Measurements from ENCODE around the gene PAQR7.

The PAQR7 gene

DNA sequence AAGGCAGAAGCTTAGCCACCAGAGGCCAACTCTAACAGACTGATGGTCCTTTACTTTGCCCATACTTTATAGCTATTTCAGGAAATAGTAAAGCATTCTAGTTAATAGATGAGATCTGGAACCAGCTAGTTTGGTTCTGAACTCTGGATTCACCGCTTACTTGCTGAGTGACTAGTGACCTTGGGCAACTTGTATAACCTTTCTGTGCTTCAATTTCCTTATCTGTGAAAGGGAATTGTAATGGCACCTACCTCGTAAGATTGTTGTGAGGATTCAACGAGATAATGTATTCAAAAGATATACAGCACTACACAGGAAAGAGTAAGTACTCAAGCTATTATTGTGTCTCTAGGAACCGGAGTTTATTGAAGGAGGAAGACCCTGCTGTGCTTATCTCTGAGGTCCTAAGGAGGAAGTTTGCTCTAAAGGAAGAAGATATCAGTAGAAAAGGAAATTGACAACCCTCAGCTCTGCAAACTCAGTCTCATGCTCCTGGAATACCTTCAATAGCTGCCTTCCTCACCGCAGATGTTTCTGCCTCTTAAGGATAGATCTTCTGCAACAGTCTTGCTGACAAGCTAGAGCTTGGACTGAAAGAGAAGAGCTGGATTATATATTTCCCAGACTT is 43.8 kb downstream of the PAQR7 start:
- H3K4me3 ChIP-seq (ENCODE audit: low read depth, low read length): no peak overlapping the region
- TF ChIP-seq, protein P1, sequence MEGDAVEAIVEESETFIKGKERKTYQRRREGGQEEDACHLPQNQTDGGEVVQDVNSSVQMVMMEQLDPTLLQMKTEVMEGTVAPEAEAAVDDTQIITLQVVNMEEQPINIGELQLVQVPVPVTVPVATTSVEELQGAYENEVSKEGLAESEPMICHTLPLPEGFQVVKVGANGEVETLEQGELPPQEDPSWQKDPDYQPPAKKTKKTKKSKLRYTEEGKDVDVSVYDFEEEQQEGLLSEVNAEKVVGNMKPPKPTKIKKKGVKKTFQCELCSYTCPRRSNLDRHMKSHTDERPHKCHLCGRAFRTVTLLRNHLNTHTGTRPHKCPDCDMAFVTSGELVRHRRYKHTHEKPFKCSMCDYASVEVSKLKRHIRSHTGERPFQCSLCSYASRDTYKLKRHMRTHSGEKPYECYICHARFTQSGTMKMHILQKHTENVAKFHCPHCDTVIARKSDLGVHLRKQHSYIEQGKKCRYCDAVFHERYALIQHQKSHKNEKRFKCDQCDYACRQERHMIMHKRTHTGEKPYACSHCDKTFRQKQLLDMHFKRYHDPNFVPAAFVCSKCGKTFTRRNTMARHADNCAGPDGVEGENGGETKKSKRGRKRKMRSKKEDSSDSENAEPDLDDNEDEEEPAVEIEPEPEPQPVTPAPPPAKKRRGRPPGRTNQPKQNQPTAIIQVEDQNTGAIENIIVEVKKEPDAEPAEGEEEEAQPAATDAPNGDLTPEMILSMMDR (IDR thresholded peaks at IDR 0.05; ENCODE audit: low read depth, low read length, missing control alignments): no peak
- no peak for DNase-seq (ENCODE audit: low read depth)
- in situ Hi-C loops (cut with HindIII; ENCODE audit: low sequenced_read_pairs): loop anchor here (5.0 kb wide), 1 partner anchor 166 kb away; the partner anchor contains the start of gene PAFAH2

DNA sequence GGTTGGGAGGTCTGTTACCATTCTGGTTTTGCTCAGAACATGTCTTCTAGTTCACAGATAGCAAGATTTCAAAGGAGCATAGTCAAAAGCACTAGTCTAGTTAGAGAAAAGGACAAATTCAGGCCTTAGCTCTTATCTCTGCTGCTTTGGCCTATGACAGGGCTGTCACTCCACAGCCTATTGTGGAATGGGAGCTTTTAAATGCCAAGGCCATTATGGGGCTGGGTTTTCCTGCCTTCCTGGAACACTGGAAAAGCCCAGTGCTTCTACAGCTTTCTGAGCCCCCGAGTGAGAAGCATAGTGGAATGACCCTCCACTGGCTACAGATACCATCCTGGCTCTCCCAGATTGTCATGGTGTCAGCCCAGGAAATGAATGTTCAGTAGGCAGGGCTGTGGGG is 46.5 kb downstream of the PAQR7 start:
- in situ Hi-C loops (cut with HindIII; ENCODE audit: low sequenced_read_pairs): no loop called here
- TF ChIP-seq, protein P1 (IDR thresholded peaks at IDR 0.05; ENCODE audit: low read depth, low read length, missing control alignments): no peak
- H3K4me3 ChIP-seq (ENCODE audit: low read depth, low read length): no peak overlapping the region
- DNase-seq (ENCODE audit: low read depth): no peak

DNA sequence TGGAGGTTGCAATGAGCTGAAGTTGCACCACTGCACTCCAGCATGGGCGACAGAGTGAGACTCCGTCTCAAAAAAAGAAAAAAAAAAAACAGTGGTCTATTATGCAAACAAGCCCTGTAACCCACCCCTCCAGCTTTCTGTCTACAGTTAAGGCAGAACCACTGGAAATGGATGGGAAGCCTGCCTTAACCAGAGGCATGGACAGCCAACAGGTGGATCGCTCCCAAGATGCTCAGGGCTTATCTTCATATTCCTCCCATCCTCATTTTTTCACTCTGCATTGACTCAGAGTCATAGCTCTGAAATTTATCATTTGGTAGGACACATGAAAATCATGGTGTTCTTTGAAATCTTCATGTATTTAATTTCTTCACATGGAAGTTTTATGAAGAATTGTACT is 47.0 kb downstream of the PAQR7 start:
- H3K4me3 ChIP-seq (ENCODE audit: low read depth, low read length): no peak overlapping the region
- TF ChIP-seq, protein P1 (IDR thresholded peaks at IDR 0.05; ENCODE audit: low read depth, low read length, missing control alignments): no peak
- no peak for DNase-seq (ENCODE audit: low read depth)
- in situ Hi-C loops (cut with HindIII; ENCODE audit: low sequenced_read_pairs): no loop called here

DNA sequence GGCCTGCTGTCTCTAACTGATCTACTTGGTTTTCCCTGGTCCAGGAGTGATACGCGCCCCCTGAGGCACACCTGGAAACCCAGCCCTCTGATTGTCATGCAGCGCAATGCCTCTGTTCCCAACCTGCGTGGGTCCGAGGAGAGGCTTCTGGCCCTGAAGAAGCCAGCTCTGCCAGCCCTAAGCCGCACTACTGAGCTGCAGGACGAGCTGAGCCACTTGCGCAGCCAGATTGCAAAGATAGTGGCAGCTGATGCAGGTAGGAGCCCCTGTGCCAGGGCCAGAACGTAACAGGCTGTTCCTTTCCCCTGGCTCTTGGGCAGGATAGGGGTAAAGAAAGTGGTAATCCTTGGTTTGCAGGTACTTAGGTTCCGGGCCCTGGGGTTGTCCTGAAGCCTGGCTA is 48.9 kb downstream of the PAQR7 start:
- in situ Hi-C loops (cut with HindIII; ENCODE audit: low sequenced_read_pairs): no loop called here
- TF ChIP-seq, protein P1 (IDR thresholded peaks at IDR 0.05; ENCODE audit: low read depth, low read length, missing control alignments): no peak
- DNase-seq (ENCODE audit: low read depth): no peak
- H3K4me3 ChIP-seq (ENCODE audit: low read depth, low read length): no peak overlapping the region

DNA sequence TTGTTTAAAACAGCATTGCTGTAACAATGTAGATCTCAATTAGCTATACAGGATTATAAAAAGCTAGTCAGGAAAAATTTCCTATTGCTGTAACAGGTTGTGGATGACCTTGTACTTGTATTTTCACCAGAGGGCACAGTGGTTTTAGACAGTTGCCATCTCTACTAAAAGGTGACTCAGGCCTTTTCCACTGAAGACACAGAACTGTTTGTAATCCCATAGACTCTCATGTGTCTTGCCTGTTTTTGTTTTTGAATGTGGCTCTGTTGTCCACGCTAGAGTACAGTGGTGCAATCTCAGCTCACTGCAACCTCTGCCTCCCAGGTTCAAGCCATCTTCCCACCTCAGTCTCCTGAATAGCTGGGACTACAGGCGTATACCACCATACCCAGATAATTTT is 49.9 kb downstream of the PAQR7 start:
- in situ Hi-C loops (cut with HindIII; ENCODE audit: low sequenced_read_pairs): no loop called here
- no peak overlapping the region for H3K4me3 ChIP-seq (ENCODE audit: low read depth, low read length)
- TF ChIP-seq, protein P1 (IDR thresholded peaks at IDR 0.05; ENCODE audit: low read depth, low read length, missing control alignments): no peak
- DNase-seq (ENCODE audit: low read depth): no peak

DNA sequence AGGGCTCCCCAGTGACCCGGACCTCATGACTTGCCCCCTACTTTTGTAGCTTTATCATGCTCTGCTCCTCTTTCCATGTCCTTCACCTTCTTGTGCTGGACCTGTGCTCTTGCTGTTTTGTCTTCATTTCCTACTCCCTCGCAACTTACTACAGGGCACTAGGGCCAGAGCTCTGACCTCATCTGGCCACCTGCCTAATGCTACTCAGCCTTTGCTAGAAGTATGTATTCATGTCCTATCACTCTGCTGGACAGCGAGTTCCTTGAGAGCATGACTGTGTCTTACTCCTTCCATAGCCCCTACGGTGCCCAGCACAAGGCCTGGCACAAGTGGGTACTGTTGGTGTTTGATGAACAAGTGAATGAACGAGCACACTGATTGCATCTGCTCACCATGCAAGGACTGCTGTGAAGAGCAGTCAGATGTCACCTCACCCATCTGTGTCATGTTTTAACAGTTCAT is 53.8 kb downstream of the PAQR7 start:
- TF ChIP-seq, protein P1 (IDR thresholded peaks at IDR 0.05; ENCODE audit: low read depth, low read length, missing control alignments): no peak
- in situ Hi-C loops (cut with HindIII; ENCODE audit: low sequenced_read_pairs): no loop called here
- peak overlapping the region; percentile 94 for H3K4me3 ChIP-seq (ENCODE audit: low read depth, low read length)
- no peak for DNase-seq (ENCODE audit: low read depth)

Measured in astrocyte of the cerebellum (primary cell).